Measurements from ENCODE around the gene PLGLB1. TPM values are rescaled to one million over a fixed set of nuclear protein-coding genes. Genes with fewer than 3 reads are reported as not detected.
"Not testable (repeated sequence)": the region's sequence is repeated elsewhere in the genome, so short reads cannot be mapped to it uniquely, and the experiment has no call there.

PLGLB1 gene
- 10 to 100 TPM in 2 of 4 donors, 1 to 10 TPM in 2; 5.4 to 21.8 (median 11.7) TPM for polyA plus RNA-seq (ENCODE audit: insufficient read length in 4 of 4)

- DNase-seq (ENCODE audit: low read depth in 4 of 4, low spot score in 3 of 4) = not testable (repeated sequence)
Observed at GRCh38 chr2:87021744-87022143, at the start of gene PLGLB1. PLGLB1 (minus strand) TSS chr2:87021844; CDS start chr2:87021783, 61 bp downstream.

GRCh38 chr2:87064305-87064704, 42.7 kb upstream of the PLGLB1 start:
- not testable (repeated sequence) for DNase-seq (ENCODE audit: low read depth in 4 of 4, low spot score in 3 of 4)

- DNase-seq (ENCODE audit: low read depth in 4 of 4, low spot score in 3 of 4) = not testable (repeated sequence)
Observed at GRCh38 chr2:87063431-87063830, 41.8 kb upstream of the PLGLB1 start.

DNA sequence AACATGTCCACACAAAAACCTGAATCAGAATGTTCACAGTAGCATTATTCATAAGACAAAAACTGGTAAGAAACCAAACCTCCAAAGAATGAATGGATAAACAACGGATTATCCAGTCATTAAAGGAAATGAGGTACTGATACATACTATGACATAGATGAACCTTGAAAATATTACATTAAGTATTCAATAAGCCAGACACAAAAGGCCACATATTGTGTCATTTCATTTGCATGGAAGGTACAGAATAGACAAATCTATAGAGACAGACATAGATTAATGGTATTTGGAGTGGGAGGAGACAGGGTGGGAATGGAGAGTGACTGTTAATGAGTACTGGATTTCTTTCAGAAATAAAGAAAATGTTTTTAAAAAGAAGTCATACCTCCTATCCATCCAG, 39.9 kb upstream of the PLGLB1 start:
- DNase-seq (ENCODE audit: low read depth in 4 of 4, low spot score in 3 of 4) = not testable (repeated sequence)

DNA sequence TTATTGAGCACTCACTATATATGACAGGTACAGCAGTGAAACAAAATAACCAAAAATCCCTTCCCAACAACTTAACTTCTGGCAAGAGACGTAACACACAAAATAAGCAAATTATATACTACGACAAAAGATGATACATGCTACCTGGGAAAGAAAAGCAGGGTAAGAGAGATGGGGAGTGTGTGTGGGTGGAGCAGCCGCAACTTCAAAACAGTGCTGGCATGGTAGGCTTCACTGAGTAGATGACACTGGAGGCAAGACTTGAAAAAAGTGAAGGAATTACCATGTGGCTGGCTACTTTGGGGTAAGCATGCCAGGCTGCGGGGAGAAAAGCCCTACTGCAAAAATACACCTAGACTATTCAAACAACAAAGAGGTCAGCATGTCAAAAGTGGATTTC, 36.0 kb upstream of the PLGLB1 start:
- DNase-seq (ENCODE audit: low read depth in 4 of 4, low spot score in 3 of 4) = not testable (repeated sequence)

- DNase-seq (ENCODE audit: low read depth in 4 of 4, low spot score in 3 of 4) = not testable (repeated sequence)
Observed at GRCh38 chr2:87056843-87057242, 35.2 kb upstream of the PLGLB1 start.

DNA sequence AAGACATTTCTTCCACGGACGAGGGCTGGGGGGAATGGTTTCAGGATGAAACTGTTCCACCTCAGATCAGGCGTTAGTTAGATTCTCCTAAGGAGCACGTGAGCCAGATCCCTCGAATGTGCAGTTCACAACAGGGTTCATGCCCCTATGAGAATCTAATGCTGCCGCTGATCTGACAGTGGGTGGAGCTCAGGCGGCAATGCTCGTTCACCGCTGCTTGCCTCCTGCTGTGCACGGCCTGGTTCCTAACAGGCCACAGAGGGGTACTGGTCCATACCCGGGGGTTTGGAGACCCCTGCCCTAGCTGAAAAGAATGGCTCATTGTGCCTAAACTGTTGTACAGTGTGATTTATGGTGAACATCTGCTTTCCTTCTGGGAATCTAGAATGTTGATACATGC, 34.8 kb upstream of the PLGLB1 start:
- not testable (repeated sequence) for DNase-seq (ENCODE audit: low read depth in 4 of 4, low spot score in 3 of 4)

GRCh38 chr2:87054375-87054774, 32.7 kb upstream of the PLGLB1 start:
- not testable (repeated sequence) for DNase-seq (ENCODE audit: low read depth in 4 of 4, low spot score in 3 of 4)

DNA sequence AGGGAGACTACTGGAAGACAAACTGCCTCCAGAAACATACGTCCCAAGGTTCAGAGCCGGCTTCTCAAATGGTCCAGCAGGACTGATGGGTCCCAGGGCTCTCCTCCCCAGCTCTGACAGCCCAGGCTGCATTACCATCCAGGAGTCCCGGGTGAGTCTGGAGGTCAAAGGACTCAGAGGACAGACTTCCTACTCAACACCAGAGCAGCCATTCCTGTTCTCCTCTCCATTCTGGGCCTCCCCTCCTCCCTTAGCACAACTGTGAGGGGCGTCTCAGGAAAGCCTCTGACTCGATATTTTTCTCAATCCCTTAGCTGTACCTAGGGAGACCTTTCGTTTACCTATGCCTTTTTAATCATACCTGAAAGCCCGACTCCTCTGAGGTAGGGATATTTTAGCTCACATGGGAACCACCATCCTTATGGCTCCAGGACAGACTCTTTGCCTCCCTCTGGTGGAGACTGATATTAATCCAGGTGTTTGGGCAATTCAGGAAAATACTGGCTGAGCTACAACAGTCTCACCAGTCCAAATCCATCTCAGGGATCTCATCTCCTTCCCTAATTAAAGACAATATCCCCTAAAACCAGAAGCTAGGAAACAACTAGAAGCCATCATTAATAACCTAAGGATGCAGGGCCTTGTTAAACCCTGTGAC, 19.8 kb upstream of the PLGLB1 start:
- not testable (repeated sequence) for DNase-seq (ENCODE audit: low read depth in 4 of 4, low spot score in 3 of 4)

GRCh38 chr2:87028607-87029006, 7.0 kb upstream of the PLGLB1 start:
- DNase-seq (ENCODE audit: low read depth in 4 of 4, low spot score in 3 of 4) = not testable (repeated sequence)

GRCh38 chr2:87026816-87027215, 5.2 kb upstream of the PLGLB1 start:
- not testable (repeated sequence) for DNase-seq (ENCODE audit: low read depth in 4 of 4, low spot score in 3 of 4)

DNA sequence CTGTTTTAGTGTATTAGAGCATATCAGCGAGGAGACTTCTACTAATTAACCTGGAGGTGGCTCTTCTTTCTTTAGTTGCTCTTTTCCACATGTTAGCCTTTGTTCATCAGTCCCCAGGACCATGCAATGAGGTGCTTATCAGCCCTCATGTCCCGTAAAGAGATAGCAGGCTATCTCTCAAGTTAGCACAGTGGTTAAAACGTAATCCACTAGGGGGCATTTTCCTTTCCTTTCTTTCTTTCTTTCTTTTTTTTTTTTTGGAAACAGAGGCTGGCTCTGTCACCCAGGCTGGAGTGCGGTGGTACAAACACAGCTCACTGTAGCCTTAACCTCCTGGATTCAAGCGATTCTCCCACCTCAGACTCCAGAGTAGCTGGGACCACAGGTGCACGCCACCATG, 4.3 kb upstream of the PLGLB1 start:
- DNase-seq (ENCODE audit: low read depth in 4 of 4, low spot score in 3 of 4) = not testable (repeated sequence)

DNA sequence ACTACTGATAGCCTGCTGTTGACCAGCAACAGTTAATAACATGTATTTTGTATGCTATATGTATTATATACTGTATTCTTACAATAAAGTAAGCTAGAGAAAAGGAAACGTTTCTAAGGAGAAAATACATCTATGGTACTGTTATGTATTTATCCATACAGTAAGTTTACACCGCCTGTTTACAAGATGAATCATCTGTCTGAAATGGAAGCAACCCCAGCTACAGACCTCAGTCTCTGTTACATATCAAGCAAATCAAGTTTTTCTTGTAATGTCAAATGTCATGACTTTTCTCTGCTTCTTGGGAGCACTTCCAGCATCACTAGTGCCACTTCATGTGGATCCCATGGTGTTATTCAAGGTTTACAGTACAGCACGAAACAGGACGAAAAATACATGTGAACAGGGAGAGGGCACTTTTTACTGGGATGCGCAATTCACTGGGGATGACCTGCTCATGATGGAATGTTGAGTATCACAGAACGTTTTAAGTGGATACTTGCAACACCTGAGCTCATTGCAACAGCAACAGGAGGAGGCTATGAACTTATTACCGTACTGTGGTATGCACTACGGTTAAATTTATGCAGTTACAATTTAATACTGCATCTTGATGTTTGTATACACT, 2.5 kb upstream of the PLGLB1 start:
- DNase-seq (ENCODE audit: low read depth in 4 of 4, low spot score in 3 of 4) = not testable (repeated sequence)

DNA sequence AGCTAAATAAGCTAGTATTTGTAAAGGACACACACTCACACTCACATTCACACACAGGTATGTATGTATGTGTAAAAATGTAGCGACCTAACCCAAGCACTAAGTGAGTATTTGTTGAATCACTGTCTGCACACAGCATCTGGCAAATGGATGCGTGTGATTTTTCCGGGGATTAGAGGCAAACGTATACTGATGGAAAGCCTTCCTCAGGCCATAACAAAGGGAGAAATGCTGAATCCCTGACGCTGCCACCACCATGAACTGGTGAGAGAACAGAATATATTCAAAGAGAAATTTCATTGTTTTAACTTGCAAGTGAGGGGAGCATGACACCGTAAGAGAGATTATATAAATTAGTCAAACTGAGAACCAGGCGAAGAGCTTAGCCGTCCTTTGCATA, 601 bp downstream of the PLGLB1 start:
- DNase-seq (ENCODE audit: low read depth in 4 of 4, low spot score in 3 of 4) = not testable (repeated sequence)

DNA sequence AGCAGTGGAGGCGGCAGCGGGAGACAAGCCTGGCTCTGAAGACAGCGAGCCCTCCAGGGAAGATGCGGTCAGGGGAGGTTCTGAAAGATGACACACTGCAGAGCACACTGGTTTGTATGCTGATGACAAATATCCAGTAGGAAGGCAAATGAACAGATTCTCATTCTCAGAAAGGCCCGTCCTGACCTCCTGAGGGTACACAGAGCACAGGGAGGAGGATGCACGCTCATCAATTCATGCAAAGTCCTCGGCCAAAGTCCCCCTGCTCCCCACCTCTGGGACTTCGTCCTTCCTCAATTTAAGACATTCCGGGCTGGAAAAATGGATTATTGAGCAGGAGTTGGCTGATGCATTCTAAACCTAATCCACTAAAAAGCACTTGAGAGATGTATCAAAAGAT, 2.6 kb downstream of the PLGLB1 start:
- DNase-seq (ENCODE audit: low read depth in 4 of 4, low spot score in 3 of 4) = not testable (repeated sequence)

DNA sequence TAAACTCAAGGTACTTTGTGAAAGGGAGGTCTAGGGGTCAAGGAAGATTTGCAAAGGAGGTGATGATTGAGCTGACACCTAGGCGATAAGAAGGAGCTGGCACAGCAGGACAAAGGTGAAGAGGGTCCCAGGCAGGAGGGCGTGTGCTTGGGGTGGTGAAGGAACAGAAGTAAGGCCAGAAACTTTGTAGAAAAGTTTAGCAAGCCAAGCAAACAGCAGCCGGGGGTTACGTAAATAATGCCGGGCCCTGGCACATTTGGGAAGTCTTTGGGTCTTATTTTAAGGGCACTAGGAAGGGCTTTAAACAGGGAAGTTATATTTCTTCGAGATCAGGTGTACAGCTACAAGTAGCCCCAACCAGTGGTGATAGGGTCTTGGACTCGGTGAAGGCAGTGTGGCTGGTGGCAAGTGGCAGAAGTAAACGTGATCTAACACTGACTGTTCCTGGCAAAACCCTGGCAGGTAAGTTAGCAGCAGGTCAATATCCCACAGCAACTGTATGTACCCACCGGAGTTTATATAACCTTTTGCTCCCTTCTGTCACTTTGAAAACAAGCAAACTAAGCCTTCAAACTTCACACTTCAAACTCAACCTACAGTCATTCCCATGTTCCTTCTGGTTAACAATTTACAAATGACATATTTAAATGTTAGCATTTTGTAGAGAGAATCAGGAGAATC, 7.0 kb downstream of the PLGLB1 start:
- DNase-seq (ENCODE audit: low read depth in 4 of 4, low spot score in 3 of 4) = not testable (repeated sequence)

- not testable (repeated sequence) for DNase-seq (ENCODE audit: low read depth in 4 of 4, low spot score in 3 of 4)
Observed at GRCh38 chr2:87004398-87004797, 17.2 kb downstream of the PLGLB1 start.
